Stimulated activated effector memory CD8-positive, alpha-beta T cell treated with anti-CD3 and anti-CD28 coated beads, Interleukin-12 subunit alpha, Interleukin-12 subunit beta, amount 100 ng/mL, for 72 hours (primary cell): ENCODE results near the gene XPO4.
A peak's percentile ranks its signal among the peaks of the same experiment; 100 is the strongest.
"Not testable (repeated sequence)": the region's sequence is repeated elsewhere in the genome, so short reads cannot be mapped to it uniquely, and the experiment has no call there.

Source experiments
- ATAC-seq: fragments of 150-1000 bp; cut with Tn5 transposase; 2 replicates; pipeline ENCODE4 v1.10.0; 2021
- DNase-seq, 2 donors: peaks; one replicate each; pipeline ENCODE4 v3.0.0; 2021 to 2022; ENCODE audit warnings: low spot score in 2 of 2
- H3K27ac Mint-ChIP-seq: one replicate; pipeline ENCODE4 v1.8.0; 2022; ENCODE audit warnings: mild to moderate bottlenecking, mixed read lengths
- H3K36me3 Mint-ChIP-seq: one replicate; pipeline ENCODE4 v1.8.0; 2022; ENCODE audit warnings: mild to moderate bottlenecking, mixed read lengths
- H3K4me1 Mint-ChIP-seq: one replicate; pipeline ENCODE4 v1.8.0; 2022; ENCODE audit warnings: mixed read lengths
- H3K4me3 Mint-ChIP-seq: one replicate; pipeline ENCODE4 v1.8.0; 2022; ENCODE audit warnings: mild to moderate bottlenecking, mixed read lengths
- H3K9me3 Mint-ChIP-seq: one replicate; pipeline ENCODE4 v1.8.0; 2022; ENCODE audit warnings: mixed read lengths

XPO4 gene

GRCh38 chr13:20908714-20909497 is 6.4 kb upstream of the XPO4 start:
- no peak for DNase-seq
- Mint-ChIP-seq H3K9me3 (no peaks in the 10 kb centered on the region), H3K36me3 (no peaks in the 10 kb centered on the region), H3K27ac (no peak overlapping the region), H3K4me1 (no peaks in the 10 kb centered on the region), H3K4me3 (no peak overlapping the region)
- ATAC-seq, result no peak

- Mint-ChIP-seq H3K36me3 (peaks cover 20% of the 10 kb centered on the region), H3K4me1 (peaks cover 22% of the 10 kb centered on the region), H3K9me3 (no peaks in the 10 kb centered on the region), H3K4me3 (no peak overlapping the region), H3K27ac (no peak overlapping the region)
- DNase-seq, result no peak
- ATAC-seq, result no peak
Measured at GRCh38 chr13:20904908-20905307, 2.4 kb upstream of the XPO4 start.

- no peak for DNase-seq
- Mint-ChIP-seq H3K4me1 (peaks cover 22% of the 10 kb centered on the region), H3K27ac (peak overlapping the region; percentile 99), H3K9me3 (no peaks in the 10 kb centered on the region), H3K4me3 (peak overlapping the region; percentile 95), H3K36me3 (peaks cover 37% of the 10 kb centered on the region)
- ATAC-seq, result no peak
Measured at GRCh38 chr13:20903164-20903475, 574 bp upstream of the XPO4 start.

GRCh38 chr13:20901668-20902437 is 693 bp downstream of the XPO4 start:
- Mint-ChIP-seq H3K4me1 (peaks cover 22% of the 10 kb centered on the region), H3K4me3 (peak overlapping the region; percentile 95), H3K36me3 (peaks cover 39% of the 10 kb centered on the region), H3K27ac (peak overlapping the region; percentile 99), H3K9me3 (no peaks in the 10 kb centered on the region)
- ATAC-seq (peak; percentile 49), DNase-seq (peak in 1 of 2 donors; percentile 4)

- no peak for DNase-seq
- H3K9me3 Mint-ChIP-seq, result no peaks in the 10 kb centered on the region
- H3K27ac Mint-ChIP-seq, result no peak overlapping the region
- ATAC-seq, result no peak
- H3K36me3 Mint-ChIP-seq, result peaks cover 38% of the 10 kb centered on the region
- H3K4me1 Mint-ChIP-seq, result peaks cover 6% of the 10 kb centered on the region
- H3K4me3 Mint-ChIP-seq, result no peak overlapping the region
Measured at GRCh38 chr13:20894245-20894644, 8.3 kb downstream of the XPO4 start.

GRCh38 chr13:20891768-20892167 is 10.8 kb downstream of the XPO4 start:
- Mint-ChIP-seq H3K9me3 (no peaks in the 10 kb centered on the region), H3K4me3 (no peak overlapping the region), H3K36me3 (peaks cover 45% of the 10 kb centered on the region), H3K27ac (no peak overlapping the region), H3K4me1 (peaks cover 6% of the 10 kb centered on the region)
- DNase-seq (no peak), ATAC-seq (no peak)

- H3K27ac Mint-ChIP-seq, result no peak overlapping the region
- no peaks in the 10 kb centered on the region for H3K9me3 Mint-ChIP-seq
- peaks cover 45% of the 10 kb centered on the region for H3K36me3 Mint-ChIP-seq
- peaks cover 6% of the 10 kb centered on the region for H3K4me1 Mint-ChIP-seq
- no peak overlapping the region for H3K4me3 Mint-ChIP-seq
- no peak for DNase-seq
- ATAC-seq, result no peak
Measured at GRCh38 chr13:20891034-20891433, 11.5 kb downstream of the XPO4 start.

- not testable (repeated sequence) for H3K4me3 Mint-ChIP-seq, ATAC-seq
Measured at GRCh38 chr13:20890540-20890939, 12.0 kb downstream of the XPO4 start.

GRCh38 chr13:20882206-20882605 is 20.3 kb downstream of the XPO4 start:
- ATAC-seq (no peak), DNase-seq (no peak)
- Mint-ChIP-seq H3K27ac (no peak overlapping the region), H3K36me3 (peaks cover 6% of the 10 kb centered on the region), H3K9me3 (peaks cover 1% of the 10 kb centered on the region), H3K4me3 (no peak overlapping the region), H3K4me1 (peaks cover 39% of the 10 kb centered on the region)

More at GRCh38 chr13:20890540-20890939, 12.0 kb downstream of the XPO4 start:
- not testable (repeated sequence) for H3K4me1 Mint-ChIP-seq, H3K27ac Mint-ChIP-seq, DNase-seq, H3K9me3 Mint-ChIP-seq
- peaks cover 45% of the 10 kb centered on the region for H3K36me3 Mint-ChIP-seq

GRCh38 chr13:20877902-20878301 is 24.6 kb downstream of the XPO4 start:
- H3K9me3 Mint-ChIP-seq, result peaks cover 6% of the 10 kb centered on the region
- H3K4me1 Mint-ChIP-seq, result peaks cover 46% of the 10 kb centered on the region
- no peak overlapping the region for H3K27ac Mint-ChIP-seq
- H3K36me3 Mint-ChIP-seq, result peaks cover 8% of the 10 kb centered on the region
- DNase-seq, result no peak
- no peak overlapping the region for H3K4me3 Mint-ChIP-seq
- ATAC-seq, result no peak

GRCh38 chr13:20876802-20877201 is 25.7 kb downstream of the XPO4 start:
- not testable (repeated sequence) for ATAC-seq, H3K4me3 Mint-ChIP-seq, H3K9me3 Mint-ChIP-seq, DNase-seq, H3K36me3 Mint-ChIP-seq, H3K27ac Mint-ChIP-seq
- peaks cover 44% of the 10 kb centered on the region for H3K4me1 Mint-ChIP-seq

- not testable (repeated sequence) for ATAC-seq, H3K4me3 Mint-ChIP-seq, H3K9me3 Mint-ChIP-seq, H3K36me3 Mint-ChIP-seq, H3K27ac Mint-ChIP-seq, DNase-seq
- H3K4me1 Mint-ChIP-seq, result peaks cover 37% of the 10 kb centered on the region
Measured at GRCh38 chr13:20874439-20874838, 28.1 kb downstream of the XPO4 start.

GRCh38 chr13:20873348-20873747 is 29.2 kb downstream of the XPO4 start:
- peaks cover 6% of the 10 kb centered on the region for H3K9me3 Mint-ChIP-seq
- peaks cover 8% of the 10 kb centered on the region for H3K36me3 Mint-ChIP-seq
- peaks cover 28% of the 10 kb centered on the region for H3K4me1 Mint-ChIP-seq
- ATAC-seq (no peak), DNase-seq (no peak)
- H3K27ac Mint-ChIP-seq, result no peak overlapping the region
- H3K4me3 Mint-ChIP-seq, result no peak overlapping the region

GRCh38 chr13:20870829-20871228 is 31.7 kb downstream of the XPO4 start:
- no peak overlapping the region for H3K4me3 Mint-ChIP-seq
- H3K9me3 Mint-ChIP-seq, result no peaks in the 10 kb centered on the region
- H3K27ac Mint-ChIP-seq, result no peak overlapping the region
- no peak for DNase-seq
- peaks cover 10% of the 10 kb centered on the region for H3K36me3 Mint-ChIP-seq
- H3K4me1 Mint-ChIP-seq, result peaks cover 13% of the 10 kb centered on the region
- ATAC-seq, result no peak

- no peak for DNase-seq
- H3K4me1 Mint-ChIP-seq, result peaks cover 7% of the 10 kb centered on the region
- H3K9me3 Mint-ChIP-seq, result no peaks in the 10 kb centered on the region
- no peak for ATAC-seq
- peaks cover 4% of the 10 kb centered on the region for H3K36me3 Mint-ChIP-seq
- H3K4me3 Mint-ChIP-seq, result no peak overlapping the region
- H3K27ac Mint-ChIP-seq, result no peak overlapping the region
Measured at GRCh38 chr13:20869540-20869939, 33.0 kb downstream of the XPO4 start.

- Mint-ChIP-seq H3K27ac (no peak overlapping the region), H3K9me3 (no peaks in the 10 kb centered on the region), H3K4me1 (peaks cover 6% of the 10 kb centered on the region), H3K36me3 (peaks cover 16% of the 10 kb centered on the region), H3K4me3 (no peak overlapping the region)
- ATAC-seq (no peak), DNase-seq (no peak)
Measured at GRCh38 chr13:20867408-20867807, 35.1 kb downstream of the XPO4 start.
